Activated T-helper 1 cell treated with anti-CD3 and anti-CD28 coated beads, Interleukin-2, amount 50 U/mL, for 16 hours (primary cell): ENCODE results near the gene RPS3.
"Not testable (repeated sequence)": the region's sequence is repeated elsewhere in the genome, so short reads cannot be mapped to it uniquely, and the experiment has no call there.

ENCODE experiments used
- DNase-seq, 2 donors: peaks; one replicate each; pipeline ENCODE4 v3.0.0-alpha.2; 2020; ENCODE audit warnings: low read depth in 1 of 2, low spot score in 1 of 2

The RPS3 gene

GRCh38 chr11:75399344-75400145 is at the start of gene RPS3:
Gene RPS3 (plus strand): TSS chr11:75399518. CDS start chr11:75399548, 30 bp downstream.
- DNase-seq = peak; percentile 76 to 78

DNA sequence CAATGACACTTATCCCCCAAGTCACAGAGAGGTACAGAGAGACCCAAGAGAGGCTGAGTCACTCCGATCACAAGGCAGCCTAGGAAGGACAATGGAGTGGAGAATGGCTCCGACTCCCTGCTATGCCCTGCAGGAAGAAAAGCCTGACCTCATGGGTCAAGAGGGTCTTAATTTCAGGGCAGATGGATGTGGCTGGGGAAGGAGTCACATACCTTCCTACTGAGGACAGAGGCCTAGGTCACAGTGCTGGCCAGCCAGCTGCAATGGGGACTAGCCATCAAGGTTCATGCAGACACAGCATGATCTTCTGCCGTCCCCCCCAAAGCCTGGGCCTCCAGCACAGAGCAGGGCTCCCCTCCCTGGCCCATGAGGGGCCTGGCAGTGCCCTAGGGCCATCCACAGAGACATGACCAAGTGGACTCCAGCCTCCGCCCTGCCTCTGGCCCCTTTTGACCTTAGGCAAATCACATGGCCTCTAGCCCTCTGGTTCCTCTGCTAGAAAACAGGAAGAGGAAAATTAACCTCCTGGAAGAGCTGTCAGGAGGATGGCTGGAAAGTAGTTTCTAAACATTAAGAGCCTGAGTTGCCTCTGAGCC is 49.7 kb upstream of the RPS3 start:
- DNase-seq = no peak

- no peak for DNase-seq
Observed at GRCh38 chr11:75350122-75350742, 49.1 kb upstream of the RPS3 start.

- peak in 1 of 2 donors; percentile 20 for DNase-seq
Observed at GRCh38 chr11:75350743-75351540, 48.4 kb upstream of the RPS3 start.

DNA sequence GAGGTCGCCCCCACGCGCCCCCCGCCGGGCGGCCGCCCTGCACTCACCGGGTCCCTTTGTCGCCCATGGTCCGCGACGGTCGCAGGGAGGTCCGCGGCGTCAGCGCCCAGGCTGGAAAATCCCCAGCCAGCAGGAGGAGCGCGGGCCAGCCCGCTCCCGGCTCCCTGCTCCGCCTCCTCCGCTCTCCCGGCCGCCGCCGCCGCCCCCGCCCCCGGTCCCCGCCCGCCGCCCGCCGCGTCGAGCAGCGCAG is 47.9 kb upstream of the RPS3 start, which contains the start of gene ARRB1:
Gene ARRB1 (minus strand): TSS at position 121 of the 250 bp plus-strand sequence. CDS start 54 bp downstream, at position 67.
- DNase-seq = no peak

DNA sequence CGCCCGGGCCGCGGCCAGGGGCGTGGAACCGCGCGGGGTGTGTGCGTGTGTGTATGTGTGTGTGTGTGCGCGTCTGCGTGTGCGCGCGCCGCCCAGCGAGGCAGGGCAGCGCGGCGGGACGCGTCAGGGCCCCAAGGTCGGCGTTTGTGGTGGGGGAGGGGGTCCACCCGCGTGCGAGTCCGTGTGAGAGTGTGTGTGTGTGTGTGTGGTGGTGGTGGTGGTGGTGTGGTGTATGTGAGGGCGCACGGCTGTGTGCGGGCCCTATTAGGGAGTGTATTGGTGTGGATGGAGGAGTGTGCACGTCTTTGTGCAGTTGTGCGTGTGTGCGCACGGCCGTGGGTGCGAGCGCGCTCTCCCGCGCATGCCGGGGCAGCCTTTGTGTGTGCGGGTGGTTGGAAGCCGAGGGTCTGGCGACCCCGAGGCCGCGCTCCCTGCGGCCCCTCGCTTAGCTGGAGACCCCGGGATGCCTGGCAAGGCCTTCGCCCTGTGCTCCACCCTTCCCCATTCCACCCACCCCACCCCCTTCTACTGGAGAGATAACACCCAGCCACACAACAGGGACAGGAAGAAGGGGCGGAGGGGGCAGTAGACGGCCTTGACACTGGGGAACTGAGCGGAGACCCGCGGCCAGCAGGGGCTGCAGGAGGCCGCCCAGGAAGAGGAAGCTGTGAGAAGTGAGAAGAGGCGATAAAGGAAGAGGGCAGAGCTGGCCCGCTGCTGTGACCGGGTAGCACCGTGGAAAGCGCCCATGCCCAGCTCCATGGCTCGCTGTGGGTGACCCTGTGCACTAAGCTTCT is 47.3 kb upstream of the RPS3 start:
- DNase-seq = peak; percentile 26 to 50

DNA sequence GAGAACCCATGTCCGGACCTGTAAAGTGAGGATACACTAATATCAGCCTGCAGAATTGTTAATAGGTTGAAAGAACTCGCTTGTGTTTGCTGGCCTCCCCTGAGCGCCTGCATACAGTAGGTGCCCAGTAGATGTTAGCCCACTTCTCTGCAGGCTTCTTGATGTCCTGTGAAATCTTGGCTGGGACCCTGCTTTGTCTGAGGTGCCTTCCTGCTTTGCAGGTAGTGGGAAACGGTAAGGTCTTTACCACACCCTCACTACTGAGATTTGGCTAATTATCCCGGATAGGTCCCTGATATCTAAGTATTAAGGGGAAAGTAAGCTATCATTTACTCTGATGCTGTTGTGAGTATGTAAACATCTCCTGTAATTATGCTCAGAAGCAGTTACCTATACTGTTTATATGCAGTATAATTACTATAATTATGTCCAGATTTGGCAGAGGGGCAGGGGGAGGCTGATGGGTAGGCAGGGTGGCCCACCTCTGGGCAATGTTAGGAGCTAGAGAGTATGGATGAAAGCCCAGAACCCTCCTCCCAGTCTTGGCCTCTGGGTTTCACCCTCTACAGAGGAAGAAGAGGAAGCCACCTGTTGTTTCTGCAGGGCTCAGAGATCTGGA is 46.6 kb upstream of the RPS3 start:
- DNase-seq = no peak

GRCh38 chr11:75355051-75355450 is 44.3 kb upstream of the RPS3 start:
- no peak for DNase-seq

- no peak for DNase-seq
Observed at GRCh38 chr11:75356613-75357012, 42.7 kb upstream of the RPS3 start.

DNA sequence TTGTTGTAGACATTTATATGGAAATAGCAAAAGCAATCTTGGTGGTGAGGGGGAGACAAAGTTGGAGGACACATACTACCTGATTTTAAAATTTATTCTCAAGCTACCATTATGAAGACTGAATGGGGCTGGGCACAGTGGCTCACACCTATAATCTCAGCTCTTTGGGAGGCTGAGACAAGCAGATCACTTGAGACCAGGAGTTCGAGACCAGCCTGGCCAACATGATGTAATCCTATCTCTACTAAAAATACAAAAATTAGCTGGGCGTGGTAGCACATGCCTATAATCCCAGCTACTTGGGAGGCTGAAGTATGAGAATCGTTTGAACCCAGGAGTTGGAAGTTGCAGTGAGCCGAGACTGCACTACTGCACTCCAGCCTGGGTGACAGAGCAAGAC is 37.0 kb upstream of the RPS3 start:
- not testable (repeated sequence) for DNase-seq

- no peak for DNase-seq
Observed at GRCh38 chr11:75365711-75366181, 33.6 kb upstream of the RPS3 start.

DNA sequence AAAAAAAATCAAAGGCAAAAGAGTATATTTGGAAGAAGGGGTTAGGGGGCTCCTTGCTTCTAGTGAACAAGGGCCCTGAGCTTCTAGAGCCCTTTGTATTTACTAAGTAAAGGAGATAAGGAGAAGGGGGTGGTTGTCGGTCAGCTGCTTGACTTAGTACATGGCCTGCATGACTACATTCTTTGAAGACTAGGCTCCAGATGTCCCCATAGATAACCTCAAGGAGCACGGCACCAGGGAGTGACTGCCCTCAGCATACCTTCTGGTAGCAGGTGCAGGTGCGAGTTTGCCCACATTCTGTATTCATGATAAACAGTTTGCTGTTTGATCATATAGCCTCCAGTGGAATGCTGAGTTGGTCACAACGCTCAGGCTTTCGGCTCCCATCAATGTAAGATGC is 32.5 kb upstream of the RPS3 start:
- DNase-seq = not testable (repeated sequence)

GRCh38 chr11:75369560-75370255 is 29.6 kb upstream of the RPS3 start:
- no peak for DNase-seq

DNA sequence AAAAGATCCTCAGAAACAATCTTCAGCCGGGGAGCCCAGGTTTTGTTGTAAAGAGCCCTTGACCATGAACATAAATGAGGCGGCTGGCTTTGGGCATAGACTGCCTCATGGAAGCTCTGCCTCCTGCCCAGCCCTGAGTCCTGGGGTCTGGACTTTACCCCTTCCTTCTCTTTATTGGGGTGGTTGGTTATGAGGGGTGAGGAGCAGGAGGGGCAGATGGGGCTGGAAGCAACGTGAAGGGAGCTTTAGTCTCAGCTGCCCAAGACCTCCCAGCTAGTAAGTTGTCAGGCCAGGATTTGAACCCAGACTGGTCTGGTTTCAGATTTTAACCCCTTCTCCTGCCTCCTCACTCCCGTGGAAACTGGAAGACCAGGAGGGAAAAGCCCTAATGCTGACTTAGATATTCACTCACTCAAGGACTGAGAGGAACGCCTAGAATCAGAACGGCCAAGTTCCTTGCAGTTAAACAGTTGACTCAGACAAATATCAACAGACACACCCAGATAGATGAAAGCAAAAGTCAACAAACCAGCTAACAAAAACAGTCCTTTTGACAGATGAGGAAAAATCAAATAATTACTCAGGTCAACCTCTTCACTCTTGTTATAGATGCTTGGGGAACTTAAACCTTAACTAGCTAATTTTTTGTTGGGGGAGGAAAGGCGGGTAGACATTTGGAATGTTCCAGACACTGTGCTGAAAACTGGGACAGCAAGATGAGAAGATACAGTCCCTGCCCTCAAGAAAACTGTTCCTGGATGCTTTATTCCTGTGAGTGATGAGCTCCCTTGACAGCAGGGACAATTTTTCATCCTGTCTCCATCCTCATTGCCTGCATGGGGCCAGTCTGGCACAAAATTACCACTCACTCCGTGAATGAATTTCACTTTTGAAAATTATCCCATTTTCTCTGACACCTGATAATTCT is 27.1 kb upstream of the RPS3 start:
- no peak for DNase-seq

DNA sequence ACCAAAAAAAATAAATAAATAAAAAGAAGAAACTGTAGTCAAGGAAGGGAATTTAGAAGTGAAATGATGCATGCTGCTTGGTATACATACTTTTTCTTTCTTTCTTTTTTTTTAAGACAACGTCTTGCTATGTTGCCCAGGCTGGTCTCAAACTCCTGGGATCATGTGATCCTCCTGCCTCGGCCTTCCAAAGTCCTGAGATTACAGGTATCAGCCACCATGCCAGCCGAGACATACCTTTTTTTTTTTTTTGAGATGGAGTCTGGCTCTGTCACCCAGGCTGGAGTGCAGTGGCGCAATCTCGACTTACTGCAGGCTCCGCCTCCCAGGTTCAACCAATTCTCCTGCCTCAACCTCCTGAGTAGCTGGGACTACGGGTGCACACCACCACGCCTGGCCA is 26.1 kb upstream of the RPS3 start:
- no peak for DNase-seq

- DNase-seq = no peak
Observed at GRCh38 chr11:75374646-75375045, 24.7 kb upstream of the RPS3 start.

- no peak for DNase-seq
Observed at GRCh38 chr11:75375626-75376025, 23.7 kb upstream of the RPS3 start.

- DNase-seq = no peak
Observed at GRCh38 chr11:75376175-75376574, 23.1 kb upstream of the RPS3 start.

DNA sequence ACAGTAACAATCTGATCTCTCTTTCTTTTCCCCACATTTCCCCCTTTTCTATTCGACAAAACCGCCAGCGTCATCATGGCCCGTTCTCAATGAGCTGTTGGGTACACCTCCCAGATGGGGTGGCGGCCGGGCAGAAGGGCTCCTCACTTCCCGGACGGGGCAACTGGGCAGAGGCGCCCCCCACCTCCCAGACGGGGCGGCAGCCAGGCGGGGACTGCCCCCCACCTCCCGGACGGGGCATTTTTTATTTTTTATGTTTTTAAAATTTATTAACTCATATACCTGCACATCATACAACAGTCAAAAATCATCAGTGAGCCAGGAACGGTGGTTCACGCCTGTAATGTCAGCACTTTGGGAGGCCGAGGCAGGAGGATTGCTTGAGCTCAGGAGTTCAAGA is 20.5 kb upstream of the RPS3 start:
- not testable (repeated sequence) for DNase-seq
